ENCODE results near the gene ZNF23. TPM values are rescaled to one million over a fixed set of nuclear protein-coding genes. Genes with fewer than 3 reads are reported as not detected.

ZNF23 gene
- total RNA-seq, 1 experiment from 2014 or later = 9.6 TPM

- H3K9ac ChIP-seq (ENCODE audit: extremely low read depth, insufficient read length, low read length) = no peak overlapping the region
- H3K4ac ChIP-seq (ENCODE audit: low read depth, low read length) = no peak overlapping the region
Observed at GRCh38 chr16:71479420-71479819, 17.4 kb upstream of the ZNF23 start.

More at GRCh38 chr16:71479420-71479819, 17.4 kb upstream of the ZNF23 start:
- Histone ChIP-seq H3K56ac (ENCODE audit: insufficient read length, low read depth, low read length) (no peak overlapping the region), H2BK12ac (ENCODE audit: insufficient read length, low read depth, low read length) (no peak overlapping the region), H2BK5ac (ENCODE audit: insufficient read length, low read length) (no peak overlapping the region), H3K9me3 (ENCODE audit: control insufficient read depth, low read depth, low read length) (no peaks in the 10 kb centered on the region), H4K91ac (ENCODE audit: insufficient read length, low read depth, low read length) (no peak overlapping the region), H3K23ac (ENCODE audit: insufficient read length, low read depth, low read length) (no peak overlapping the region), H3K23me2 (ENCODE audit: insufficient read length, low read depth, low read length, poor library complexity, severe bottlenecking) (no peaks in the 10 kb centered on the region), H2AK5ac (ENCODE audit: insufficient read length, low read length) (no peak overlapping the region), H2BK120ac (ENCODE audit: low read depth, low read length, poor library complexity, severe bottlenecking) (no peak overlapping the region), H4K20me1 (ENCODE audit: control insufficient read depth, insufficient read depth, insufficient read length) (no peaks in the 10 kb centered on the region), H3K27ac (ENCODE audit: insufficient read length, low read depth, low read length) (no peak overlapping the region), H4K8ac (replicated peaks; ENCODE audit: insufficient read length, low read depth, low read length) (no peak overlapping the region), H2BK20ac (ENCODE audit: low read depth, low read length, poor library complexity, severe bottlenecking) (no peak overlapping the region), H2BK15ac (ENCODE audit: low read depth, low read length) (no peak overlapping the region), H3K79me2 (ENCODE audit: insufficient read depth, low read length) (no peaks in the 10 kb centered on the region), H3K27me3 (ENCODE audit: insufficient read depth, low read length) (no peaks in the 10 kb centered on the region; the same call in 1 of the 2 replicates), H3K79me1 (ENCODE audit: insufficient read depth, low read depth, low read length, poor library complexity, severe bottlenecking) (no peaks in the 10 kb centered on the region), H3T11ph (ENCODE audit: low read length) (no peak overlapping the region), H3K18ac (ENCODE audit: insufficient read length, low read depth, low read length) (no peak overlapping the region), H2AFZ (ENCODE audit: low read length) (no peak overlapping the region), H3K4me2 (ENCODE audit: insufficient read depth, insufficient read length, low read length) (no peak overlapping the region), H4K5ac (ENCODE audit: insufficient read length, low read depth, low read length) (no peak overlapping the region), H3K14ac (ENCODE audit: insufficient read depth, low read length) (no peak overlapping the region), H3K4me1 (ENCODE audit: insufficient read depth, low read length) (no peaks in the 10 kb centered on the region)
- peaks cover 0 to 11% (median 8%) of the 10 kb centered on the region in 3 experiments; a peak in 6 of 7 replicates for H3K36me3 Mint-ChIP-seq (ENCODE audit: insufficient read depth in 1 of 3, low read depth in 3 of 3)
- DNase-seq = peak; percentile 53
- H3K9me3 Mint-ChIP-seq = no peaks in the 10 kb centered on the region
- H3K27me3 Mint-ChIP-seq (ENCODE audit: low read depth) = no peaks in the 10 kb centered on the region; the same call in 1 of the 2 replicates
- no CpG with 5 or more reads among the region's 3 CpGs for WGBS (ENCODE audit: extremely low coverage, insufficient read length, low lambda C conversion rate)
- H3K27ac Mint-ChIP-seq = no peak overlapping the region
- H3K4me3 Mint-ChIP-seq = no peak overlapping the region
- peak; percentile 78 for TF ChIP-seq CTCF (conservative IDR thresholded peaks at IDR 0.05)
- H3K4me1 Mint-ChIP-seq = peaks cover 7 to 8% of the 10 kb centered on the region in 2 experiments
